CD4-positive, alpha-beta T cell treated with Interleukin-2 at 100 ng/mL for 4 hours (primary cell): ENCODE results near the gene ADSL.
"Not testable (repeated sequence)": the region's sequence is repeated elsewhere in the genome, so short reads cannot be mapped to it uniquely, and the experiment has no call there.

Experiments used
- DNase-seq: peaks from one replicate; pipeline ENCODE4 v3.0.0-alpha.2; 2020; ENCODE audit warnings: low spot score

The ADSL gene

DNA sequence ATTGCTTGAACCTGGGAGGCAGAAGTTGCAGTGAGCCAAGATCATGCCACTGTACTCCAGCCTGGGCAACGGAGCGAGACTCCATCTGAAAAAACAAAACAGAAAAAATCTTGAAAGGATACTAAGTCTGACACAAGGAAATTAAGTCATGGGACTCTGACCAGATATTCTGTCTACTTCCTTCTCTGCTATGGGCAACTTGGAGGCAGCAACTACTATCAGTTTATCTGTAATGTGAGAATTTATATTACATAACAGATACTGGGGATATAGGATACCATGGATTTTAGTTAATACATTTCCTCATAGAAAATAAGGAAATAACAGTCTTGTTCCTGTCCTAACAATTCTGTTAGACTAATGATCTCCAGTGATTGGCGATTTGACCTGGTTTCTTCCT is 22.5 kb downstream of the ADSL start:
- no peak for DNase-seq

DNA sequence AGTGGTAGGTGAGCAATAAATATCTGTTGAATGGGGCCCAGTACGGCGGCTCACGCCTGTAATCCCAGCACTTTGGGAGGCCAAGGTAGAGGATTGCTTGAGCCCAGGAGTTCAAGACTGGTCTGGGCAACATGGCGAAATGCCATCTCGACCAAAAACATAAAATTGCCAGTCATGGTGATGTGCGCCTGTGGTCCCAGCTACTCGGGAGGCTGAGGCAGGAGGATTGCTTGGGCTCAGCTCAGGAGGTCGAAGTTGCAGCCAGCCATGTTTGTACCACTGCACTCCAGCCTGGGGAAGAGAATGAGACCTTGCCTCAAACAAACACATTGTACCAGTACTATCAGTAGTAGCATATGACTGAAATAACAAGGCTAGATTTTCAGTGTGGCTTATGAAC is 28.3 kb downstream of the ADSL start:
- DNase-seq, result no peak

DNA sequence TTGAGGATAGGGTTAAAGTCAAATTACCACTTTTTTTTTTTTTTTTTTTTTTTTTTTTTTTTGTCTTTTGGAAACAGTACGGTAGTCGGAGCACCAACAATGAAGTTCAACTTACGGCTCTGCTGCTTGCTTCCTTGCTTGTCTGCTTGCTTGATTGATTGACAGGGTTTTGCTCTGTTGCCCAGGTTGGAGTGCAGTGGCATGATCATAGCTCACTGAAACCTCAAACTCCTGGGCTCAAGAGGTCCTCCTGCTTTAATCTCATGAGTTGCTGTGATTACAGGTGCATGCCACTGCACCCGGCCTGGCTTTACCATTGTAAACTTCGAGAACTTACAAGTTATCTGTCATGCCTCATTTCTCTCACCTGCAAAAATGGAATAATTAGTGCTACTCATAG is 29.8 kb downstream of the ADSL start:
- DNase-seq, result no peak

DNA sequence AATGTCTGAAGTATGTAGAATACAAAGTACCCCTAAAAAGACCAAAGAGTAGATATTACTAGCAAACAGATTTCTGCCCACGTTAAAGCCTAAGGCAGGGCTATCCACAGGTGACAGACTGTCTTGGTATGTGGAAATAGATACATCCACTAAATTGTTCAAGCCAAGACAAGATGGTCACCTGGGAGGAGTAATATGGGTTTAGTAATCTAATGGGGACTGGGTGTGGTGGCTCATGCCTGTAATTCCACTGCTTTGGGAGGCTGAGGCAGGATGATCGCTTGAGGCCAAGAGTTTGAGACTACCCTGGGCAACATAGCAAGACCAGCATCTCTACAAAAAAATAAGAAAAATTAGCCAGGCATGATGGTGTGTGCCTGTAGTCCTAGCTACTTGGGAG is 31.6 kb downstream of the ADSL start:
- no peak for DNase-seq

DNA sequence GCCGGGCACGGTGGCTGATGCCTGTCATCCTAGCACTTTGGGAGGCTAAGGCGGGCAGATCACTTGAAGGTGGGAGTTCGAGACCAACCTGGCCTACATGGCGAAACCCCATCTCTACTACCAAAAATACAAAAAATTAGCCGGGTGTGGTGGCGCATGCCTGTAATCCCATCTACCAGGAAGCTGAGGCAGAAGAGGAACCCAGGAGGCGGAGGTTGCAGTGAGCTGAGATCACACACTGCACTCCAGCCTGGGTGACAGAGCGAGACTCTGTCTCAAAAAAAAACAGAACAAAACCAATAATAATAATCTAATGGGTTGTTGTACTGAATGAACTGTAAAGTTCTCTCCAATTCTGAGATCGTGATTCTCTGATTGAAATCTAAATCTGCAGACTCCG is 32.1 kb downstream of the ADSL start:
- DNase-seq, result not testable (repeated sequence)

DNA sequence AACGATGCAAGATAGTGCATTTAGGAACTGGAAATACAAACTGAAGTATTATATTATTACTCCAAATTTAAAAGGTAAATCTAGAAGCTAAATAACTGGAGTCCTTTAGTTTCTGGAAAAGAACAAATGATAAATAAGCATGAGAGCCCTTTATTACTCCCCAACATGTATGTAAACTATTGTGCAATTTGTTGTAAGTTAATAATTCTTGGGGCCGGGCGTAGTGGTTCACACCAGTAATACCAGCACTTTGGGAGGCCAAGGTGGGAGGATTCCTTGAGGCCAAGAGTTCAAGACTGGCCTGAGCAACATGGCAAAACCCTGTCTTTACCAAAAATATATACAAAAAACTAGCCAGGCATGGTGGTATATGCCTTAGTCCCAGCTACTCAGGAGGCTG is 35.2 kb downstream of the ADSL start:
- DNase-seq, result no peak

DNA sequence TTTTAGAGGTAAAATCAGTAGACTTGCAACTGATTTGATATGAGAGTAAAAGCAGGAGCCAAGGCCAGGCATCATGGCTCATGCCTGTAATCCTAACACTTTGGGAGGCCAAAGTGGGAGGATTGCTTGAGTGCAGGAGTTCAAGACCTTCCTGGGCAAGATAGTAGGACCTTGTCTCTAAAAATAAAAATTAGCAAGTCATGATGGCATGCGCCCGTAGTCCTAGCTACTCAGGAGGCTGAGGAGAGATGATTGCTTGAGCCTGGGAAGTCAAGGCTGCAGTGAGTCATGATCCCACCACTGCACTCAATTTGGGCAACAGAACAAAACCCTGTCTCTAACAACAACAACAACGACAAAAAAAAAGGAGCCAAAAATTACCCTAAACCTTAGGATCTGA is 37.6 kb downstream of the ADSL start:
- no peak for DNase-seq

DNA sequence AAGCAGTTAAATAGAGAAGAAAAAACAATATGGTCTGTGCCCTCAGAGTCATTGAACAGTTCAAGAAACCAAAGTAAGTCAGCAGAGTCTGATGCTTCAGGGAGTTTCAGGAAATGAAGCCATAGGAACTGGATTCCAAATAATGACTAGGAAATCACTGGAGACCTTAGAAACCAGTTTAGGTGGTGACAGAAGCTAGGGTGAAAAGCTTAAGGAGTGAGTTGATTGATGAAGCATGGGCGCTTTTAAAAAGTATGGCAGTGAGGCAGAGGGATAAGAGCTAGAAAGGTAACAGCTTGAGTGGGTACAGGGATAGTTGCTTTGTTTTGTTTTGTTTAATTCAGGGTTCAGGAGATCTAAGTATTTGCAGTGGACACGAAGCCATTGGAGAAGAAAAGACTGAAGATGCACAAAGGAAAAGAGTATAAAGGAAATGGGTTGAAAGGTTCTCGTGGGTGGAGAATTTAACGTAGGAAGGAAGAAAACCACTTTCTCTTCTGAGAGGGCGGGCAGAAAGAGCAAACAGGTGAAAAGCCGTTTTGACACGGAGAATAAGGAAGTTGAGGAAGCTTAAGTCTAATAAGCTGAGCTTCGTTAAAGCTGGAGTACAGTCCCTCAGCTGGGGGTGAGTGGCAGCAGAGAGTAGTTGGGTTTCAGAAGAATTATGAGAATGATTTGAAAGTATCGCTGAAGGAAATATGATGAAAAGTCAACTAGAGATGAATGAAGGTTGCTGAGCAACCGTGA is 38.9 kb downstream of the ADSL start:
- peak; percentile 44 for DNase-seq

DNA sequence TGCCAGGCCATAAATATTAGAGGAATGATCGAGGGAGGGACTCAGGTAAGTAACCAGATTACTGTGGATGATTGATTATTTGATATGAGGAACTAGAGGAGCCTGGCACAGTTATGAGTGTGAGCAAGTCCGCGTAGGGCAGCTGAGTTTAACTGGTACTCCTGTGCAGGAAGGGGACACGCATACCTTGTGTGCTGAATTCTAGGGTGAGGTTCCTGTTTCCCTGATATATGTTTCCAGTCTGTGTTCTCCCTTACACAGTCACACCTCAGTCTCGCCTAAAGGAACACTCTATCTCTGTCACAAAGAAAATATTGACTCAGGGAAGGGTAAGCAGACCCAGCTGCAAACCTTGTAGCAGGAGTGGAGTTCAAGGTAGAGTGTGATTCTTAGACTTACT is 41.4 kb downstream of the ADSL start:
- DNase-seq, result no peak

DNA sequence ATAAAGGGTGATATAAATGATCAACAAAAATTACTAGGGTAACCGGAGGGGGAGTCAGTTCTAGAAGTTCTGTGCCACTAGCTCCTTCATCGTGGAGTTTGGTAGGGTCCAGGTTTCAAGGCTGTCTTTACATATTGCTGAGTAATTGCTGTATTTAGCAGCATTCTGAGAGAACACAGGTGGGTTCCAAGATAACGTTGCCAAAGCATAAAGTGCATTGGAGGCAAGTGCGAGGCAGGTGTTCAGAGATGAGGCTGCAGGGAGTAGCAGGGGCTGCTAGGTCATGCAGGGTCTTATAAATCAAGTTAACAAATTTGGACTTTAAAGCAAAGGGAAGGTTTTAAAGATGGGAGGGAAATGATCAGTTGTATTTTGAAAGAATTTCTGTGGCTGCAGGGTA is 41.9 kb downstream of the ADSL start:
- no peak for DNase-seq

DNA sequence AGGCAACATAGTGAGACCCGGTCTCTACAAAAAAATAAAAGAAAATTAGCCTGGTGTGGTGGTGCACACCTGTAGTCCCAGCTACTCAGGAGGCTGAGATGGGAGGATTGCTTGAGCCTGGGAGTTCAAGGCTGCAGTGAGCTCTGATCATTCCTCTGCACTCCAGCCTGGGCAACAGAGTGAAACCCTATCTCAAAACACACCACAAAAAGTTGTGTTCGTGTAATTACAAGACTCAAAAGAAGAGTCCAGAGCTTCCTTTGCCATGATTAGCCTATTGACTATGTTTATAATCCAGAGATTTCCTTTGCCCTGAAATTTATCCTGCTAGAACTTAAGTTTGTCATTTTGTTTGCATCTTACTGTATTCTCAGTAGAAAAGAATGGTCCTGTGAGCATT is 45.1 kb downstream of the ADSL start:
- DNase-seq, result no peak

DNA sequence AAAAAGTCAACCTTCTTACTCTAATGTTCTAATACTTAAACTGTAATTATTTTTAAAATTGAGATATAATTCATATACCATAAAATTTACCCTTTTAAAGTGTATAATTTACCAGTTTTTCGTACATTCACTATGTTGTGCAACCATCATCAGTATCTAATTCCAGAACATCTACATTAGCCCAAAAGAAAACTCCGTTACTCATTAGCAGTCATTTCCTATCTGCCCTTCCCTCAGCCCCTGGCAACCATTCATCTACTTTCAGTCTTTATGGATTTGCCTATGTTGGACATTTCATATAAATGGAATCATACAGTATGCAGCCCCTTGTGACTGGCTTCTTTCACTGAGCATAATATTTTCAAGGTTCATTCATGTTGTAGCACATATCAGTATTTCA is 46.3 kb downstream of the ADSL start:
- DNase-seq, result no peak

DNA sequence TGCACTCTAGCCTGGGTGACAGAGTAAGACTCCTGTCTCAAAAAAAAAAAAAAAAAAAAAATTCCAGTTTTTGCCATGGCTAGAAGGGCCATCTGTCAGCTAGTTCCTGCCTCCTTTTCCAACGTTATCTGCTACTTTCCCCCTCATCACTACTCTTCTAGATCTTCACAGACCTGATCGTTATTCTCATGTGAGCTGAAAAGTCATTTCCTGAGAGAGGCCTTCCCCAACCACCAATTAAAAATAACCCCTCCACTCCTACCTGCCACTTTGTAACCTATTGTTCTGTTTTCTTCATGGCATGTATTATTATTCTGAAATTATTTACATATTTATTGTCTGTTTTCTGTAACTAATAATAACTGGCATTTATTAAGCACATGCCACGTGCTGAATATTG is 48.3 kb downstream of the ADSL start:
- no peak for DNase-seq

DNA sequence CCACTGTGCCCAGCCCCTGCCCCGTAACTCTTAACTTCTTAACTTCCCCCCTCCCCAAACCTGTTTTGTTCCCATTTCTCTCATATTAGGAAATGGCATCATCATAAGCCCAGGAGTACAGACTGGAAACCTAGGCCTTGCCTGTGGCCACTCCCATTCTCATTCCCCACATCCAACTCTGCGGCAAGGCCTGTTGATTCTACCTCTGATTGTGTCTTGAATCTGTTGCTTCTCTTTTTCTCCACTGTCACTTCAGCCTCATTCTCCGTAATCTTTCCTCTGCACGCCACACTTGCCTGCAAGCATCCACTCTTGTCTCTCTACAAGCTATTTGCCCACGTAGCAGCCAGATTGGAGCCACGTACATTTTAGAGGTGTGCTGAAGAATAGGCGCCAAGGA is 49.3 kb downstream of the ADSL start:
- no peak for DNase-seq

DNA sequence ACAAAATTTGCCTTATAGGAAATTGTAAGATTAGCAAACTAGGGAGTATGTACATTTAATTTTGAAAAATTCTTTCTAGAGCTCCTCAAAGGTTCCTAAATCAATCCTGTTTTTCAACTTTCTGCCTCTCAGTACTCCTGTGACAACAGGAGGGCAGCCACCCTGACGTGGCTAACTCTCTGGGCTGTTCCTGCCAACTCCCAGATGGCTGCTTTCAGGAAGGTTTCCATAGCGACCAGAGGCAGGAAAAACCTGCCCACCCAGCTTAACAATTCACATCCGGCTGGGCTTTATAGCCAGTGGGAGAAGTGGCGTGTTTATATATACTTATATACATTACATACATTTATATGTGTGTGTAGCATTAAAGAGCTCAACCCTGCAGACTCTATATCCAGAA is 50.6 kb downstream of the ADSL start:
- DNase-seq, result no peak

DNA sequence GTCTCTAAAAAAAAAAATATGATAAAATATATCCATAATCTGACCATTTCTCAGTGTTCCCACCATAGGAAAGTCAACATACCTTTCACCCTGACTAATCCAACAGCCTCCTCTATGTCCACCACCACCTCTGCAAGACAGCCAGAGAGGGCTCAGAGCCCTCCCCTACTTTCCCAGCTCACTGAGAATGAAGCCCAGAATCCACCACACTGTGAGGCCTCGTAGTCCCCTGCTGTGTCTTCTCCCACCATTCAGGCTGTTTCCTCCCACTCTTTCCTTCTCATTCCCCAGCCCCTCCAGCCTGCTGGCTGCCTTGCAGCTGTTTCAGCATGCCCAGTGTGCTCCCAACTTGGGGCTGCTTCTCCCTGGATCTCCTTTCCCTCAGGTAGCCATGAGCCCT is 51.1 kb downstream of the ADSL start:
- no peak for DNase-seq

DNA sequence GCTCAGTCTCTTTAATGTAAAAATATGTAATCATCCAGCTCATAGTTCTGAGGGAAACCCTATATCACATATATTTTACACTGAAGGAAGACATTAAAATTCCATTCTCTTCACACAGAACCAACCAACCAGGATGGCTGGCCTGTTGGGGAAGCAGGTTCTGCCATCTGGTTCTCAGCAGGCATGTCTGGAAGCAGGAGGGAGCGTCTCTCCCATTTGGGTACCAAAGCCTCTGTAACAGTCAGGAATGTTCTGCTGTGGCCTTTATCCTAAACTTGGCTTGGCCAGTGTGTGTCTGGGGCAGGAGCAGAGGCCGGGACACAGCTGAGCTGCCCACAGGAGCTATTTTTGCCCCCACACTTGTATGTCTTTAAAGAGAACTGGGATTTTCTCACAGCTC is 53.3 kb downstream of the ADSL start:
- no peak for DNase-seq

DNA sequence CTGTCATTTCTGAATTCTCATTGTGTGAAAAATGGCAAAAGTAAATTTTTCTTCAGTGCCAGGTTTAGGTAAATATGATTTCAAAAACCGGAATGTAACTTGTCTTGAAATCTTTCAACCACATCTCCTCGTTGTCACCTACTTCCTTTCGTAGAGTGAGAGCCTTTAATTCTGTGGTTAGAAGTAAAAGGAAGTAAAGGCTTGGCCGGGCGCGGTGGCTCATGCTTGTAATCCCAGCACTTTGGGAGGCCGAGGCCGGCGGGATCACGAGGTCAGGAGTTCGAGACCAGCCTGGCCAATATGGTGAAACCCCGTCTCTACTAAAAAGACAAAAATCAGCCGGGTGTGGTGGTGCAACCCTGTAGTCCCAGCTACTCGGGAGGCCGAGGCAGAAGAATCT is 53.9 kb downstream of the ADSL start:
- DNase-seq, result peak; percentile 65

DNA sequence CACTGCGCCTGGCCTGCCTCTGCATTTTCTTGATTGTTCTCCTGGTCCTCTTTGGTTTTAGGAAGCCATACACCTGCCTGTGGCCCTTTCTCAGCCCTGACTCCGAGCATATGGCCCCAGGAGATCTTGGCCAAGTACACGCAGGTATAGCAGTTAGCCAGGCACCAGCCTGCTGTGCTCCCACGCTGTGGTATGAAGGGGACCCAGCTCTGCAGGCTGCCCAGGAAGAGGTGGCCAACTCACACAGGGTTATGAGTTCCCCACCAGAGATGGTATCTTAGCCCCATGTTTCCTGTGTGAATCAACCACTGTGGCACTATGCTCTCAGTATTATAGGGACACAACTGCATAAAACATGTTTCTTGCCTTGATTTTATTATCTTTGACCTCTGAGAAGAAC is 55.2 kb downstream of the ADSL start:
- DNase-seq, result peak; percentile 77

DNA sequence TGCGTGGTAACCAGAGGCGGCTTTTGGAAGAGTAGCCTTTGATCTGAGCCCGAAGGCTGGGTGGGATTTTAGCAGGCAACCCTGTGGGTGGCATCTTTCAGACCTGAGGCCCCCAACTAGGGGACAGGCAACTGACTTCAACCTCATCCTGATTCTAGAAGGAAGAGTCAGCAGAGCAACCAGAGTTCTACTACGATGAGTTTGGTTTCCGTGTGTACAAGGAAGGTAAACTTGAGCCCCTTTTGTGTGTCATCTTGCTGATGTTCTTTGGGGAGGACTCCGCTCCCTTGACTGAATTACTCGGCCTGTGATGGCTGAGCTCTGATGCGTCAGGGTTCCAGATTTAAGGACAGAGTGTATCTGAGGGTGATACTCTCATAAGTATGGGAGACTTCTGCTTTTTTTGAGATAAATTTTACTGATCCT is 55.7 kb downstream of the ADSL start:
- DNase-seq, result peak; percentile 38

DNA sequence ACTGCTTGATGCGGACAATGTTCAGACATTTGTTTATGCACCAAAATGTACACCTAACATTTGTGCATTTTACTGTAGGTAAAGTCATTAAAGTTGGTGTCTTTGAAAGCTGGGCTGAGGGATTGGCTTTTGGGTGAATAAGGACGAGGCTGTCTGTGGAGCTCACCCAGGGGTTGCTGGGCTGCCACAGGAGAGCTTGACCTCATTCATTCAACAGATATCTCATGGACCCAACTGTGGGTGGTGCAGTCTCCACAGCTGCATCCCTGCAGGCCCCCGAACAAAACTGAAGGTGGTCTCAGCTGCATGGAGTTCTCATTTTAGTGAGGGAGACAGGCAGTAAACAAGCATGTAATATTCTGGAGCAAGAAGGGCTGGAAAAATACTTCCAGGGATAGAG is 56.8 kb downstream of the ADSL start:
- DNase-seq, result no peak

DNA sequence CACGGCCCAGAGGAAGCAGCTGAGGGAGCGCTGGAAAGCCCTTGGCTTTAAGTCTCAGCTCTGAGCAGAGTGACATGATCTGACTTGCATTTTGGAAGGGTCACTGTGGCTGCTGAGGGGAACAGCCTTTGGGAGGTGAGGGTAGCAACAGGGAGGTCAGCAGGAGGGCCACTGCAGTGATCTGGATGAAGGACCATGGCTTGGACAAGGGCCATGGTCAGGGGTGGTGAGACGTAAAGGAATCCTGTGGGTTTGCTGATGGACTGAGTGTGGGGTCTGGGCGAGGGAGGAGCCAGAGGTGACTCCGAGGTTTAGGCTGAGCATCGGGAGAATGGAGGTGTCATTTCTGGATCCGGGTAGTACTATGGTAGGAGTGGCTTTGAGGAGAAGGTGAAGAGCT is 57.4 kb downstream of the ADSL start:
- DNase-seq, result no peak

DNA sequence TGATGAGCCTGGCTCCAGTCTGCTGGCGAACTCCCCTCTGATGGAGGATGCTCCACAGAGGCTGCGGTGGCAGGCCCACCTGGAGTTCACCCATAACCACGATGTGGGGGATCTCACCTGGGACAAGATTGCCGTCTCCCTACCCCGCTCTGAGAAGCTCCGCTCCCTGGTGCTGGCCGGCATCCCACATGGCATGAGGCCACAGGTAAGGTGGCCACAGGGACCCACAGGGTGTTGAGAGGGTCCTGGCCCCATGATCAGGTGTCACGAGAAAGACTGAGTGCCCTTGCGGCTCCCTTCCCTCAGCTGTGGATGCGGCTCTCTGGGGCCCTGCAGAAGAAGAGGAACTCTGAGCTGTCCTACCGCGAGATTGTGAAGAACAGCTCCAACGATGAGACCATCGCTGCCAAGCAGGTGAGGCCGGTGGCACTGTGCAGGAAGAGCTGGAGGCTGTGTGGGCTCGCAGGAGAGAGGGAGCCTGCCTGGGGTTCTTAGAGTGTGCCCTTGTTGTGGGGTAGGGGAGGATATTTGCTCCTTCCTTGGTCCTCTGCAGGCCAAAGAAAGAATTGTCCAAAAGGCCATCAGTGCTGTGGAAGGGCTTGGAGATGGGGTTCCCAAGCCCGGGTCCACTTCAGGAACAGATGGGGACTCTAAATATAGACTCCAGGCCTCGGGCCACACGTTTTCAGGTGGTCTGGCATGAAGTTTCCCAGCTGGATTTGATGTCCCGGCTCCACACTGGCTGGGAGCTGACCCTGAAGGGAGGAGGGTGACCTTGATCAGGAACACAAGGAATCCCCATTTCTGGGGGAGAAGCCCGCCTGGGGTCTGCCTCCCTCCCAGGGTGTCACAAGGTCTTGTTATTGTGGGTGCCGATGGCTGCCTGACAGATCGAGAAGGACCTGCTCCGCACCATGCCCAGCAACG is 58.2 kb downstream of the ADSL start:
- no peak for DNase-seq
